ENCODE results near the gene PEX11G.

PEX11G gene

DNA sequence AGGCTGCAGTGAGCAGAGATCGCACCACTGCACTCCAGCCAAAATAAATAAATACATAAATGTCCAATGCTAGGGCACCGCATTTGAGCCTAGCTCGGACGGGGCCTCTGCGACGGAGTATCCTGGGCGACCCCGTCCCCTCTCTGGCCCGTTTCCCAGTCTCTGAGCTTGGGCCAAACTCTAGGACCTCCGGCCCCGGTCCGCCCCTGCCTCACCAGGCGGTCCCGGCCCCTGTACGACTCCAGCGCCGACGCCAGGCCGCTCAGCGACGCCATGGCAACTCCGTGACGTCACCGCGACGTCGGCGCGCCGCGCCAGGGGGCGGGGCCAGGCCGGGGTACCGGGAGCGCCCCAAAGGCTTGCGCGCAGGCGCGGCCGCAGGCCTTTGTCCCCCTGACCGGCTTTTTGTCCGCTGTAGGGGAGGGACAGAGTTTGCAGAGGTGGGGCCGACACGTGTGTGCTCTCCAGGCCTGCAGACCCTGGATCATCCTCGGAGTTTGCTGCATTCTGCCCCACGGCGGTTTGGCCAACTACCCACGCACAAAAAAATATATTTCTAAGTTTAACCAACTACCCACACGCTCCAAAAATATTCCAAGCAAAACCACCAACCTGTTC lies at the start of gene PEX11G:
TSS of gene PEX11G (minus strand) at position 300 of the 618 bp plus-strand sequence. CDS start at position 275, 25 bp downstream.
- in situ Hi-C loops (cut with HindIII; ENCODE audit: low sequenced_read_pairs) = no loop called here

DNA sequence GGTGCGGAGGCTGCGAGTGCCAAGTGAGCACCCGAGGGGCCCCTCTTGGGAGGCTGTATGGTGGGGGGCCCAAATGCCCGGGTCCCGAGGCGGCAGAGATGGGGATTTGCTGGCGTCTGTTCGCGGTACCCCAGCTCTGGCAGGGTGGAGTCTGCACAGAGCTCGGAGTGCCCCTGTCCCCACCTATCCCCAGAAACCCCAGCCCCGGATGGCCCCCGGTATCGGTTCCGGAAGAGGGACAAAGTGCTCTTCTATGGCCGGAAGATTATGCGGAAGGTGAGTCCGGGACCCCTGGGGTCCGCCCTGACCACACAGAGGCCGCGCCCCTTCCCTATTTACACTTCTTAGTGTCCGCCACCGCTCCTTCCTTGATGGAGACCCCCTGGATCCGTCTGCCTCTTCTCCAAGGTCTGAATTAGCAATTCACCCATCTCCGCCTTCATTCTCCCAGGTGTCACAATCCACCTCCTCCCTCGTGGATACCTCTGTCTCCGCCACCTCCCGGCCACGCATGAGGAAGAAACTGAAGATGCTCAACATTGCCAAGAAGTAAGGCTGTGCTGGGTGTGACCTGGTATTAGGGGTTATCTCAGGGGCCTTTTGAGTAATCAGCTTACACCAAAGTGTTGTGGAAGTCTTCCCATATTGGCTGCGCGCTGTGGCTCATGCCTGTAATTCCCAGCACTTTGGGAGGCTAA lies 47.3 kb upstream of the PEX11G start:
- in situ Hi-C loops (cut with HindIII; ENCODE audit: low sequenced_read_pairs) = no loop called here

DNA sequence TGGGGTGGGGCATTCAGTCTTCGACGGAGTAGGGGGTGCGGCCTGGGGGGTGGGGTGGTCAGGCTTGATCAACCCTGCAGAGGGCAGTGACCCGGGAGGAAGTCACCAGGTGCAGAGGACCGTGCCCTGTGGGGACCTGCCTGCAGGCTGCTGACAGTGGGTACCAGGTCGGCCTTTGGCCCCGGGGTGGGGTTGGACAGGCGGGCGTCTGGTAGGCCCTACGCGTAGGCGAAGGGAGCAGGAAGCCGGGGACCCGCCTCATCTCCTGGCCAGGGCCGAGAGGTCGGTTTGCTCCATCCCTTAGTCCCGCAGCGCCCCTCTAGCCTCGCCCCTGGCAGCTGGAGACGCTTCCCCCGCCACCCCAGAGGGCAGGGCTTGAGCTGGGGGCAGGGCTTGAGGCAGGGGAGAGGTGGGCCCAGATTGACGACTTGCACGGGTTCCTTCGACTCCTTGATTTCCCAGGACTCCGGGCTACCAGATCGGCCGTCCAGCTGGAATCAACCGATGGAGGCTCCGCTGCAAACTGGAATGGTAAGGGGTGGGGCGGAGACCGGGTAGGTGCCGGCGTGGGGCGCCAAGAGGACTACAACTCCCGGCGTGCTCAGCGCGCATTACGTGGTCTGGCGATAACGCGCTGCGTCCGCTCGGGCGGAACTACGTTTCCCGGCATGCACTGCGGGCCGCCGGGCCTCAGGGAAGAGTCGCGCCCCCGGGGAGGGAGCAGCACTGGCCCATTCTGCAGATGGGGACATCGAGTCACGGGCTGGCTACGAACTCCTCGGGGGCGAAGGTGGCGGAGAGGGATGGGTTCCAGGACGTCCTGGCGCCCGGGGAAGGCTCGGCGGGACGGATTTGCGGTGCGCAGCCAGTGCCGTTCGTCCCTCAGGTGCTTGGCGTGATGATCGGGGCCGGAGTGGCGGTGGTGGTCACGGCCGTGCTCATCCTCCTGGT lies 46.5 kb upstream of the PEX11G start, which contains the start of gene PNPLA6:
TSS of gene PNPLA6 (plus strand) at position 671 of the 951 bp plus-strand sequence. CDS start at position 743, 72 bp downstream.
- in situ Hi-C loops (cut with HindIII; ENCODE audit: low sequenced_read_pairs) = no loop called here

DNA sequence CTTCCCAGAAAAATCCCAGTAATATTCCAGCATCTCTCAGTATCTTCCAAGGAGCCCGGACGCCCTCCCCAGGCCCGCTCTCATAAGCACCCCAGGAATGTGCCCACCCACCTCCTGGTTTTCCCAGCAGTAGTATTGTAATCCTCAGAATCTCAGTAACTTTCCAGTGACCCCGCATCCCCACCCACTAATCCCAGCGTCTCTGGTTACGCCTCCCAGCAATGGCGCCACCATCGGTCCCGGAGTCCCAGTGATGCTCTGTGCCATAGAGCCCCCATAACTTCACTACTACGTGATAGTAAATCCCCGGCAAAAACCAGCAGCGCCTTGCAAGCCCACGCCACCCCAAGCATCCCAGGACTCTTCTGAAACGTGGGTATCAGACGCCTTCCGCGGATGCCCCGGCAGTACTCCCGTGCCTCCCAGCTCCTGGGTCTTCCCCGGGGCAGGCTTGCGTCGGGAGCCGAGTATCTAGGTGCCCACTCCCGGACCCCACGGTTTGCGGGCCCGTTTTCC lies 45.8 kb upstream of the PEX11G start:
- in situ Hi-C loops (cut with HindIII; ENCODE audit: low sequenced_read_pairs) = no loop called here

DNA sequence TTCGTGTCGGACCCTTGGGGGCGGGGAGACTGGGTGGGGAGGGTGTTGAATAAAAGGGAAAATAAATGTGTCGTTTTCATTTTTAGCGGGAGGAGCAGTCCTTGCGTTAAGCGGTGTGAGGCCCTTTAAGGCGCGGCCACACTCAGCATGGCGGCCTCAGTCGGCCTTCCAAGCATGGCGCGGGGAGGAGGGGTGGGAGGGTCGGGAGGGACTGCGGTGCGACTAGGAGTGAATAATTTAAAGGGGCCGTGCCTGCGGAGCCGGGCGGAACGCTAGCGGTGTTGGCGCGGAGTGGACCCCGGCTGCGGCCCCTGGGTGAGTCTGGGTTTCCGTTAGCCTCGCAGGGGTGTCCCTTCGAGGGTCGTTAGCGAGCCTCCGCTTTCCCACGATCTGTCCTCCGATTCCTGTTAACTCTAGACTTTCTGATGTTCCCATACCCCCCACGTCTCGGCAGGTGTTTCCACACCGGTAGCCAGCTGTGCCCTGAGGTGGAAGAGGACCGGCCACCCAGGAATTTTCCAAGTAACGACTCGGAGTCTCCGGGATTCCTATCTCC lies 45.2 kb upstream of the PEX11G start:
- in situ Hi-C loops (cut with HindIII; ENCODE audit: low sequenced_read_pairs) = no loop called here

DNA sequence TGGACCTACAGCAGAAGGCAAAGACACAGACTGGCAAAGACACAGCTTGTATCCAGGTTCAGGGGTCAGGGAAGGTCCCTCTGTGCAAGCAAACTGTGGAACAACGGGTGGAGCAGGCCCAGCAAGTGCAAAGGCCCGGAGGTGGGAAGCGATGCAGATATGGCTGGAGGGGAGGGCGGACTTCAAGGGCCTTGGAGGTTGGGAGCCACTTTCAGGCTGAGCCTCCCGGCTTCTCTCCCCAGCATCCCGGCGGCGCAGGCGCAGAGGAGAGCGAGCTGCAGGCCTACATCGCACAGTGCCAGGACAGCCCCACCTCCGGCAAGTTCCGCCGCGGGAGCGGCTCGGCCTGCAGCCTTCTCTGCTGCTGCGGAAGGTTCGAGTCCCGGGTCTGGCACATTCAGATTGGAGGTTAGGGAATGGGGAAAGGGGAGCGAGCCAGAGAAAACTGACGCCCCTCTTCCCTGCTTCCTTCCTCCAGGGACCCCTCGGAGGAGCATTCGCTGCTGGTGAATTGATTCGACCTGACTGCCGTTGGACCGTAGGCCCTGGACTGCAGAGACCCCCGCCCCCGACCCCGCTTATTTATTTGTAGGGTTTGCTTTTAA lies 44.5 kb upstream of the PEX11G start:
- in situ Hi-C loops (cut with HindIII; ENCODE audit: low sequenced_read_pairs) = no loop called here

DNA sequence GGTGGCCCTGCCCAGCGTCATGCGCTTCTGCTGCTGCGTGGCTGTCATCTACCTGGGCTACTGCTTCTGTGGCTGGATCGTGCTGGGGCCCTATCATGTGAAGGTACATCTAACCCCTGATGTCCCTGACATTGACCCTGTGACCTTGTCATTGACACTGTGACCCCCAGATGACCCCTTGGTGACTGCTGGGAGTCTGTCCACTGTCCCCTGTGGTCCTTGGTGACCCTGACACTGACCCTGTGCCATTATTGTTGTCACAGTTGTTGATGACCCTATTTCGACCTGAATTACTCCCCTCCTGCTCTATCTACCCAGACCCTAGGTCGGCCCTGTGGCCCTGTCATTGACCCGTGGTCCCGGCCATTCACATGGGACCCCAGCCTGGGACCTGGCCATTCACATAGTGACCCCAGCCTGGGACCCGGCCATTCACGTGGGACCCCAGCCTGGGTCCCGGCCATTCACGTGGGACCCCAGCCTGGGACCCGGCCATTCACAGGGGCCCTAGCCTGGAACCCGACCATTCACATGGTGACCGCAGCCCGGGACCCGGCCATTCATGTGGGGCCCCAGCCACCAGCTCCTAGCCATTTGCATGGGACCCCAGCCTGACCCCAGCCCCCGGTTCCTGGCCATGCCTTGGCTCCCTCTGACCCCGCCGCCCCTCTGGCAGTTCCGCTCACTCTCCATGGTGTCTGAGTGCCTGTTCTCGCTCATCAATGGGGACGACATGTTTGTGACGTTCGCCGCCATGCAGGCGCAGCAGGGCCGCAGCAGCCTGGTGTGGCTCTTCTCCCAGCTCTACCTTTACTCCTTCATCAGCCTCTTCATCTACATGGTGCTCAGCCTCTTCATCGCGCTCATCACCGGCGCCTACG lies 41.0 kb upstream of the PEX11G start:
- in situ Hi-C loops (cut with HindIII; ENCODE audit: low sequenced_read_pairs) = no loop called here

DNA sequence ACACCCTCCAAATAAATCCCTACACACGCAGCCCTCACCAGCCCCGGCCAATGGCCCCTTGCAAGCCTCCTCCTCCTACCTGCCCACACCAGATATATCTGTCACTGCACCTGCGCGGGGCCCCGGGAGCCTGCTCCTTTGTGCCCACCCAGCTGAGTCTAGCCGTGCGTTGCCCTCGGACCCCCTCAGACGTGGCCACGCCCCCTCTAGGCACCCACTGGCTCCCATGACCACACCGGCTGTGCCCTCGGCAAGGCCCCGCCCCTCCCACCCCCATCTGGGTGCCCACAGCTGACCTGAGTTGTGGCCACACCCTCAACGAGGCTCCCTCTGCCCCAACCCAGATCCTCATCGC lies 40.4 kb upstream of the PEX11G start:
- in situ Hi-C loops (cut with HindIII; ENCODE audit: low sequenced_read_pairs) = no loop called here

DNA sequence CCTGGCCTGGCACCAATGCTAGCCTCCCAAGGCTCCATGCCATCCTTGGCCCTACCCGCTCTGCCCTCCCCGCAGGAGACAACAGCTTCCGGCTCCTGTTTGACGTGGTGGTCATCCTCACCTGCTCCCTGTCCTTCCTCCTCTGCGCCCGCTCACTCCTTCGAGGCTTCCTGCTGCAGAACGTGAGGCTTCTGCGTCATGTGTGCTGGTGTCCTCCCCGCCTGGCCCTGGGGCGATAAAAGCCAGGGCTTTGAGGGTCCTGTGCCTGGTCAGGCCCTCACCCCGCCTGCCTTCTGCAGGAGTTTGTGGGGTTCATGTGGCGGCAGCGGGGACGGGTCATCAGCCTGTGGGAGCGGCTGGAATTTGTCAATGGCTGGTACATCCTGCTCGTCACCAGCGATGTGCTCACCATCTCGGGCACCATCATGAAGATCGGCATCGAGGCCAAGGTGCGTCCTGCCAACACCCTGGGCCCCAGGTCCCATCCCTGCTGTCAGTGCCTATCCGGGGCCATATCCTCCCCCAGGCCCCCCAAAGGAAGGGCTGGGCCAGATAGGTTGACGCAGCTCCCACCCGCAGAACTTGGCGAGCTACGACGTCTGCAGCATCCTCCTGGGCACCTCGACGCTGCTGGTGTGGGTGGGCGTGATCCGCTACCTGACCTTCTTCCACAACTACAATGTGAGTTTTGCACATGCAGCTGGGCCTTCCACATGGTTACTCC lies 39.8 kb upstream of the PEX11G start:
- in situ Hi-C loops (cut with HindIII; ENCODE audit: low sequenced_read_pairs) = no loop called here

DNA sequence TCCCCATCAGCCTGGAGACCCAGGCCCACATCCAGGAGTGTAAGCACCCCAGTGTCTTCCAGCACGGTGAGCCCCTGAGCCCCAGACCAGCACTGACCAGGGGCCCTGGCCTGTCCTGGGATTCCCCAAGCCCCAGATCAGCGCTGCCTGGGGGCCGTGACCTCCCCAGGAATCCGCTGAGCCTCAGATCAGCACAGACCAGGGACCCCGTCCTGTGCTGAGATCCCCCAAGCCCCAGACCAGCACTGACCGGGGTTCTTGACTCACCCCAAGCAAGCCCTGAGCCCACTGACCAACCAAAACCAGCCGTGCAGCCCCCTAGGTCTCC lies 39.3 kb upstream of the PEX11G start:
- in situ Hi-C loops (cut with HindIII; ENCODE audit: low sequenced_read_pairs) = no loop called here

DNA sequence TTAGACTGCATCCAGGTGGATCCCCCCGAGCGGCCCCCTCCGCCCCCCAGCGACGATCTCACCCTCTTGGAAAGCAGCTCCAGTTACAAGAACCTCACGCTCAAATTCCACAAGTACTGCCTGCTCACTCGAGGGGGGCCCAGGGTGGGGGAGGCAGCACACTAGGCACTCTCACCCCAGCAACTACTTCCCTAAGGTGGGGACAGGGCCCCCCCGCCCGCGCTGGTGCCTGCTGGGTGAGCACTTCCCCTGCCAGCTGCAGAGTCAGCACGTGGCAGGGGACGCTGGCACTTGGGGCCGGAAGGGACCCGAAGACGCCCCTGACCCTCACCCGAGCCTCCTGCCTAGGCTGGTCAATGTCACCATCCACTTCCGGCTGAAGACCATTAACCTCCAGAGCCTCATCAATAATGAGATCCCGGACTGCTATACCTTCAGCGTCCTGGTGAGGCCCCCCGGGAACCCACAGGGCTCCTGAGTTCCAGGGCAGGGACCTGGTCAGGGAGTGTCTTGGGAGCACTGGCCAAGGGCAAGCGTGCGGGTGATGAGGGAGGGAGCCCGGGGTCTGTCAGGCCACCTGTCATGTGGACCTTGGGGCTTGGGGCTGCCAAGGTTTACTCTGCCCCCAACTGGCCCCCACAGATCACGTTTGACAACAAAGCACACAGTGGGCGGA lies 38.8 kb upstream of the PEX11G start:
- in situ Hi-C loops (cut with HindIII; ENCODE audit: low sequenced_read_pairs) = no loop called here

DNA sequence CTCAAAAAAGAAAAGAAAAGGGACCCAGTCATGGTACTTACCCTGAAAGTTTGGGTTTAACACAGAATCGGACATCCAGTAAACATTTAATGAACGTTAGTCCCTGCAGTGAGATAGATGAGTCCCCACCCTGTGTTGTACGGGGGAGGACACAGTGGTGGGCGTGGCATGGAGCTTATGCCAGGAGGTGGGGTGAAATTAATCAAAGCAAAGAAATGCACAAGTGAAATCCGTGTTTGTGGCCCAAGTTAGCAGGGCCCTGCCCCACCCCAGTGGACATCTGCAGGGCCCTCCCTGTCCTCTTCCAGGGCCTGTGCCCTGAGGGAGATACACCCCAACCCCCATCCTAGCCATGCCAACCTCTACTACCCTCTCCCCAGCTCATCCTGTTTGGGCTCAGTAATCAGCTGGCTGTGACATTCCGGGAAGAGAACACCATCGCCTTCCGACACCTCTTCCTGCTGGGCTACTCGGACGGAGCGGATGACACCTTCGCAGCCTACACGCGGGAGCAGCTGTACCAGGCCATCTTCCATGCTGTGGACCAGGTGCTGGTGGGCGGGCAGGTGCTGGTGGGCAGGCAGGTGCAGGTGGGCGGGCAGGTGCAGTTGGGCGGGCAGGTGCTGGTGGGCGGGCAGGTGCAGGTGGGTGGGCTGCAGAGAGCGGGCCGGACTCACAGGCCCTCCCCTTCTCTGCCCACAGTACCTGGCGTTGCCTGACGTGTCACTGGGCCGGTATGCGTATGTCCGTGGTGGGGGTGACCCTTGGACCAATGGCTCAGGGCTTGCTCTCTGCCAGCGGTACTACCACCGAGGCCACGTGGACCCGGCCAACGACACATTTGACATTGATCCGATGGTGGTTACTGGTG lies 37.5 kb upstream of the PEX11G start:
- in situ Hi-C loops (cut with HindIII; ENCODE audit: low sequenced_read_pairs) = no loop called here

DNA sequence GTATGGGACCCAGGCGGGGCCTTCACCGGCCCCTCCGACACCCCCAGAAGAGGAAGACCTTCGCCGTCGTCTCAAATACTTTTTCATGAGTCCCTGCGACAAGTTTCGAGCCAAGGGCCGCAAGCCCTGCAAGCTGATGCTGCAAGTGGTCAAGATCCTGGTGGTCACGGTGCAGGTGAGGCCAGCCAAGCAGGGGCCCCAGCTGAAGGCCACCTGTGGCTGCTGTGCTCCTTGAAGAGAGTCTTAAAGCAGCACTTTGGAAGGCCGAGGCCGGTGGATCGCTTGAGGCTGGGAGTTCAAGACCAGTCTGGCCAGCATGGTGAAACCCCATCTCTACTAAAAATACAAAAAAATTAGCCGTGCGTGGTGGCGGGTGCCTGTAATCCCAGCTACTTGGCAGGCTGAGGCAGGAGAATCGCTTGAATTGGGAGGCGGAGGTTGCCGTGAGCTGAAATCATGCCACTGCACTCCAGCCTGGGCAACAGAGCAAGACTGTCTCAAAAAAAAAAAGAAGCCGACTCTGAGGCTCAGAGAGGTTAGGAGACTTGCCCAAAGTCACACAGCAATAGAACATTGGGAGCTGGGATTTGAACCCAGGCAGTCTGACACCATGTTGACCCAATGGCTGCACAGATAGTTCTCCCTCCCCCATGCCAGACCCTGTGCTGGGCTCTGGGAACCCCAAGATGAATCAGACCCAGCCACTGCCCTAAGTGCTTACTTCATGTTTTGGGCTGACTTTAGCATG lies 36.3 kb upstream of the PEX11G start:
- in situ Hi-C loops (cut with HindIII; ENCODE audit: low sequenced_read_pairs) = no loop called here

DNA sequence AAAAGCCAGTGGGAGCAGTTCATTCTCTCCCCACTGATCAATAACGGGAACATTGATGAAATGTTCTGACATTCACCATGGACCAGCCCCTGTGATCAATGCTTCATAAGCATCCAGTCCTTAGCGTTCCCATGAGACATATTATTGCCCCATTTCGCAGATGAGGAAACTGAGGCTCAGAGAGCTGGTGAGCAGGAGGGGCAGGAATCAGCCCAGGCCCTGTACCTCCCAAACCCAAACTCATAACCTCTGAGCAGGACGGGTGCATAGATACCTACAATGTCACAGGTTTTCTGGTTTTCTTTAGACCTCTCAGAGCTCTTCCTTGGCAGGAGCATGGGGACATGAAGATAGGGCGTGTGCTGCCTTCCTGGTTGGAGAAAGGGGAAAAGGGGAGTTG lies 35.7 kb upstream of the PEX11G start:
- in situ Hi-C loops (cut with HindIII; ENCODE audit: low sequenced_read_pairs) = no loop called here

DNA sequence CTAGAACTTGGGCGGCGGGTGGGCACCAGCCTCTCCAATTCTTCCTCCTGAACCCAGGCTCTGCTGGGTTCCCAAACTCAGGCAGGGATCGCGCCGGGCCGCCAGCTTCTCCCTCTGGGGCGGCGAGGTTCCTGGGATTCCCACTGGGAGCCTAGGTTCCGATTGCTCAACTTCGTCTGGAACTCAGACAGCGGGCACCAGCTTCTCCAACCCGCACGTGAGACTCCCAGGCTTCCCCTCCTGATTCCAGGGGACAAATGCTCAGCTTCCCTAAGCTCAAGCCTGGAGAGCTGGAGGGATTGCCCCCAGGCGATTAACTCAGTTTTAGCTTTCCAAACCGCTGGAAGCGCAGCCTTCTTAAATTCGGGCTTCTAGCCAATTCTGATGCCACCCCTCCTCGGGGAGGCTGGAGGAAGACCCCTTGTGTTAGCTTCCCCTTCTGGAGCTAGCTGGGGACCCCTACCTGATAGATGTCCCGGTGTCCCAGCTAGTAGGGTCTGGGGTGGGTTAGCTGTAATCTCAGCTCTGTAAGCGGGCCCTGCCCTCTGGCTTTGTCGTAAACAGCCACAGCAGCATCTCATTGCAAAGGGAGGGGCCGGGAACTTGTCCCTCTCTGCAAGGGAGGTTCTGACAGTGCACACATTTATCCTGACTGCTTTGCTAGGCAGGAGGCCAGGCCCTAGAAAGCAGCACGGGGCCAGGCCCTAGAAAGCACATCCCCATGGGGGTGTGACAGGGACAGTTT lies 34.3 kb upstream of the PEX11G start:
- in situ Hi-C loops (cut with HindIII; ENCODE audit: low sequenced_read_pairs) = no loop called here
